ENCODE results near the gene PILRB.

PILRB gene

GRCh38 chr7:100401811-100402210, 43.9 kb downstream of the PILRB start:
- DNase-seq (ENCODE audit: low spot score) (no peak), FAIRE-seq (no peak)

- DNase-seq (ENCODE audit: low spot score) = no peak
- no peak for FAIRE-seq
Measured at GRCh38 chr7:100402241-100402640, 44.3 kb downstream of the PILRB start.

- DNase-seq (ENCODE audit: low spot score) (no peak), FAIRE-seq (no peak)
Measured at GRCh38 chr7:100406767-100407166, 48.9 kb downstream of the PILRB start.

GRCh38 chr7:100407285-100408180, 49.6 kb downstream of the PILRB start:
- peak; percentile 72 for FAIRE-seq

GRCh38 chr7:100411101-100411500, 53.2 kb downstream of the PILRB start:
- FAIRE-seq (no peak), DNase-seq (ENCODE audit: low spot score) (no peak)

More at GRCh38 chr7:100407285-100408180, 49.6 kb downstream of the PILRB start:
- DNase-seq (ENCODE audit: low spot score) = peak; percentile 66

- DNase-seq (ENCODE audit: low spot score) = no peak
- FAIRE-seq = no peak
Measured at GRCh38 chr7:100413346-100413745, 55.4 kb downstream of the PILRB start.

- DNase-seq (ENCODE audit: low spot score) (no peak), FAIRE-seq (no peak)
Measured at GRCh38 chr7:100413889-100414288, 56.0 kb downstream of the PILRB start.

- FAIRE-seq = no peak
- no peak for DNase-seq (ENCODE audit: low spot score)
Measured at GRCh38 chr7:100415448-100415847, 57.5 kb downstream of the PILRB start.

All from RCC 7860 (cell line).